Lower leg skin (tissue), 4 donors: Measurements from ENCODE around the gene COL2A1. TPM values are rescaled to one million over a fixed set of nuclear protein-coding genes. Genes with fewer than 3 reads are reported as not detected.

Source experiments
- DNase-seq, 2 donors: peaks; one replicate each; pipeline ENCODE4 v3.0.0-alpha.2; 2019; ENCODE audit warnings: low spot score in 2 of 2
- H3K4me3 ChIP-seq: fragments of 200-600 bp; sonication (generic); 2 replicates; pipeline ENCODE4 v1.5.1; 2017; ENCODE audit warnings: mild to moderate bottlenecking, low read depth; ENCODE audit not compliant: poor library complexity, severe bottlenecking
- POLR2A ChIP-seq, 2 donors: fragments of 450-650 bp; IDR thresholded peaks; one replicate each; pipeline ENCODE4 v1.6.1; 2016 to 2017; ENCODE audit warnings: antibody characterized with exemption in 2 of 2, mild to moderate bottlenecking in 1 of 2, moderate library complexity in 1 of 2
- WGBS, 2 donors: methylation state at CpG; one replicate each; pipeline ENCODE4 v1.1.5; 2018; 5-methylcytosine and 5-hydroxymethylcytosine counted together
- intact Hi-C: fragments of 100-400 bp; cut with DNase I; formaldehyde crosslinking; loops from one replicate; pipeline ENCODE4 v1.15.0; 2023; ENCODE audit warnings: low total_unique reads
- total RNA-seq, 4 donors: library from RNA; depleted of rRNA; stranded (reverse); fragments of >200 nt; gene quantifications; one replicate each; pipeline ENCODE4 v1.1.0, GENCODE V29; 2016
- TF ChIP-seq, protein P1 (sequence below), 3 donors: fragments of 450-650 bp; IDR thresholded peaks; one replicate each; pipeline ENCODE4 v1.5.1; 2016; ENCODE audit warnings: antibody characterized with exemption in 3 of 3, mild to moderate bottlenecking in 3 of 3, moderate library complexity in 2 of 3

COL2A1 gene
- total RNA-seq, 4 donors from 2014 or later, result 0.07 to 0.26 TPM; not detected in 2

DNA sequence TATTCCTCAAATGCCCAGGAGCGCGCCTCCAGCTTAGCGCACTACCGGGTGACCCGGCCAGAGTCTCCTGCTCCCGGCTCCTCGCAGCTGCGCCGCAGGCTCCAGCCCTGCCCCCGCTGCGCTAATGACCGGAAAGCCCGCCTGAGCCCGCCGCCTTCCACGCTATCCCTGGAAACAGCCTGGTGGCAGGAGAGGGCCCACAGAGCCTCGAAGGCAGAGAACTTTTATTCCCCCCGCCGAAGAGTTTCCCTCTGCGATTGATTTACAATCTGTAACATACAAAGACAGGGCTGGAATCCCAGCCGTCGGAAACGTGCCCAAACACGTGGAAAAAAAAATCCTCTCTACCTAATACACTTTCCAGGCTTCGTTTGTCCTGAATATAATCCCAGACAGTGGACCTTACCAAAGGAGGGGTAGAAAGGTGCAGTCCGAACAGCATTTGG is 1.5 kb downstream of the COL2A1 start:
- intact Hi-C loops, result no loop called here
- peak in 1 of 2 donors; percentile 85 for DNase-seq
- WGBS, 2 donors, result 1 to 2% methylated on average over 13 to 26 of the region's 26 CpGs
- H3K4me3 ChIP-seq, result no peak overlapping the region
- no peak for TF ChIP-seq POLR2A (IDR thresholded peaks at IDR 0.05)
- TF ChIP-seq, protein P1, sequence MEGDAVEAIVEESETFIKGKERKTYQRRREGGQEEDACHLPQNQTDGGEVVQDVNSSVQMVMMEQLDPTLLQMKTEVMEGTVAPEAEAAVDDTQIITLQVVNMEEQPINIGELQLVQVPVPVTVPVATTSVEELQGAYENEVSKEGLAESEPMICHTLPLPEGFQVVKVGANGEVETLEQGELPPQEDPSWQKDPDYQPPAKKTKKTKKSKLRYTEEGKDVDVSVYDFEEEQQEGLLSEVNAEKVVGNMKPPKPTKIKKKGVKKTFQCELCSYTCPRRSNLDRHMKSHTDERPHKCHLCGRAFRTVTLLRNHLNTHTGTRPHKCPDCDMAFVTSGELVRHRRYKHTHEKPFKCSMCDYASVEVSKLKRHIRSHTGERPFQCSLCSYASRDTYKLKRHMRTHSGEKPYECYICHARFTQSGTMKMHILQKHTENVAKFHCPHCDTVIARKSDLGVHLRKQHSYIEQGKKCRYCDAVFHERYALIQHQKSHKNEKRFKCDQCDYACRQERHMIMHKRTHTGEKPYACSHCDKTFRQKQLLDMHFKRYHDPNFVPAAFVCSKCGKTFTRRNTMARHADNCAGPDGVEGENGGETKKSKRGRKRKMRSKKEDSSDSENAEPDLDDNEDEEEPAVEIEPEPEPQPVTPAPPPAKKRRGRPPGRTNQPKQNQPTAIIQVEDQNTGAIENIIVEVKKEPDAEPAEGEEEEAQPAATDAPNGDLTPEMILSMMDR (IDR thresholded peaks at IDR 0.05), result no peak

- WGBS, 2 donors, result 1 to 2% methylated on average over 13 of the region's 13 CpGs
- intact Hi-C loops, result no loop called here
- TF ChIP-seq, protein P1 (IDR thresholded peaks at IDR 0.05), result no peak
- no peak for TF ChIP-seq POLR2A (IDR thresholded peaks at IDR 0.05)
These were observed 1.9 kb downstream of the COL2A1 start for GRCh38 chr12:48002414-48002730.

GRCh38 chr12:48001505-48002413 is 2.5 kb downstream of the COL2A1 start:
- TF ChIP-seq, protein P1 (IDR thresholded peaks at IDR 0.05), result no peak
- TF ChIP-seq POLR2A (IDR thresholded peaks at IDR 0.05), result no peak
- 1% methylated on average over 48 to 57 of the region's 57 CpGs for WGBS, 2 donors
- intact Hi-C loops, result no loop called here
- peak overlapping the region; percentile 11 for H3K4me3 ChIP-seq
- DNase-seq, result peak in 1 of 2 donors; percentile 88

More at GRCh38 chr12:48002414-48002730, 1.9 kb downstream of the COL2A1 start:
- no peak for DNase-seq
- H3K4me3 ChIP-seq, result no peak overlapping the region

- peak; percentile 32 to 87 for DNase-seq
- WGBS, 2 donors, result 8 to 10% methylated on average over 18 of the region's 18 CpGs
These were observed 3.3 kb downstream of the COL2A1 start for GRCh38 chr12:48000878-48001504.

DNA sequence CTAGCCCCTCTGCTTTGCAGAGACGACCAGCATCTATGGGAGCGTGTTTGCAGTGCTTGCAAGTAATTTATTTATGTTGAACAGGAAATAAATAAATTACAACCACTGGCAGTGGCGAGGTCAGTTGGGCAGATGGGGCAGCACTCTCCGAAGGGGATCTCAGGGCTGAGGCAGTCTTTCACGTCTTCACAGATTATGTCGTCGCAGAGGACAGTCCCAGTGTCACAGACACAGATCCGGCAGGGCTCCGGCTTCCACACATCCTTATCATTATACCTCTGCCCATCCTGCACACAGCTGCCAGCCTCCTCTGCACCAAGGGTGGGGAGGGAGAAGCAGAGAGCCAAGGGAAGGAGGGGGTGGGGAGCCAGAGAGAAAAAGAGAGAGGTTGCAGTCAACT is 4.5 kb downstream of the COL2A1 start:
- no peak for TF ChIP-seq POLR2A (IDR thresholded peaks at IDR 0.05)
- TF ChIP-seq, protein P1 (IDR thresholded peaks at IDR 0.05), result no peak
- WGBS, 2 donors, result 64 to 71% methylated on average over 9 of the region's 9 CpGs
- no peak overlapping the region for H3K4me3 ChIP-seq
- intact Hi-C loops, result no loop called here
- peak in 1 of 2 donors; percentile 74 for DNase-seq

More at GRCh38 chr12:48000878-48001504, 3.3 kb downstream of the COL2A1 start:
- TF ChIP-seq, protein P1 (IDR thresholded peaks at IDR 0.05), result no peak
- no peak for TF ChIP-seq POLR2A (IDR thresholded peaks at IDR 0.05)
- intact Hi-C loops, result no loop called here
- no peak overlapping the region for H3K4me3 ChIP-seq
